Stimulated activated CD4-positive, alpha-beta T cell treated with anti-CD3 and anti-CD28 coated beads, Interleukin-2, amount 100 ng/mL, for 48 hours (primary cell): ENCODE data around the gene KRTAP5-1.

Source experiments
- DNase-seq, 2 donors: peaks; one replicate each; pipeline ENCODE4 v3.0.0-alpha.2; 2020

The KRTAP5-1 gene

DNA sequence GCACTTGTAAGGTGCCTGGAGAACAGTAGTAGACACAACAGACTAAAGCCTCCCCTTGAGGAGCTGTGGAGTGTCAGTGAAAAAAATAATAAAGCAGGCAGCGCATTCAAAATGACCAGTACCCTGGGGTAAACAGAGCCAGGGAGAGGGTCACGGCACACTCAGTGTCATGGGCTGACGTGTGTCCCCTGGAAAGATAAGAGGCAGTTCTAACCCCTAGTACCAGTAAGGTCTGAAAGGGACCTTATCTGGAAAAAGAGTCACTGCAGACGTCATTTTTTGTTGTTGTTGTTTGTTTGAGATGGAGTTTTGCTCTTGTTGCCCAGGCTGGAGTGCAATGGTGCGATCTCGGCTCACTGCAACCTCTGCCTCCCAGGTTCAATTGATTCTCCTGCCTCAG, 45.0 kb downstream of the KRTAP5-1 start:
- no peak for DNase-seq

DNA sequence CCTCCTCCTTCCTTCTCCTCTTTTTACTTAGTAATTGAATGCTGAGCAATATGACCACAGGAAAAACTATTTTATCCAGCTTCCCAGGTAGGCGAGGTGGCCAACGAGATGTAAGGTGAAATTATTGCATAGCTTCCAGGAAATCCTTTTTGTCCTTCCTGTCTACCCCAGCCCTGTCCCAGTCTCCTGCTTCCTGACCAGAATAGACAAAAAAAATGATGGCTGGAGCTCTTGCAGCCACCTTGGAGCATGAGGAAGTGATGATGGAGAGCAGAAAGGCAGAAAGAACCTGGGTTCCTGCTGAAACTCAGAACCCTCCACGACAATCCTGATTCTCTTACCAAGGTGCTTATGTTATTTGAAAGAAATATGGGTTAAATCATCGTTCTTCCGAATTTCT, 46.9 kb downstream of the KRTAP5-1 start:
- DNase-seq: no peak

DNA sequence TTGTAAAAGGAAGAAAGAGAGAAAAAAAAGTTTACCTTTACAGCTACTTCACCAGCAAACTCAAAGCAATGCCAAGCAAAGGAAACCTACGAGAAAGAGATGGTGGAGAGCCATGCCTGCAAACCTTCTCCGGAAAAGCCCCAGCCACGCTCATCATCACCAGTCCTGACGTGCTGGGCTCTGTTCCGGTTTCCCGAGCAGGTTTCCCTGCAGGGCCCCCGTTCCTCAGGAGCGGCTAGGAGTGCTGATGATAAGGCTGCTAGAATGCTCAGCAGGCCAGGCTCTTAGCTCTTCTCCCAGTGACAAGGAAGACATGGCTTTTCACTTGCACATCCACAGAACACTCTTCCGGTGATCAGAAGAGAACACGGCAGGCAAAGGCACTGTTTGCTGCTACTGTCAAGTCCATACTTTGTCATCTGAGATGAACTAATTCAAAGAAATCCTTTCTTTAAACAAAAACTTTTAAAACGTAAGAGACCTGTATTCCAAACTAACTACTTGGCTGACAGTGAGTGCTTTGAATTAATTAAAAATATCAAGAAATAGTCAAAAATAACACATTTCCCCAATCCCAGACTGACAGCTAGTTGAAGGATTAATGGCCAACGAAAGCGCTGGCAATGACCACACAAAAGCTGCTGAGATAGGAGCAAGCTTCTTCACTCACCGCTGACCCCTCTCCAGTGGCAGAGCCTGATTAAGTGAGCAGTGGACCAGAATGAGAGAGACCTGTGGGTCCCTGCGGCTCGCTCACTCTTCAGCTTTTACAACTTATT, 48.8 kb downstream of the KRTAP5-1 start:
- DNase-seq: no peak

DNA sequence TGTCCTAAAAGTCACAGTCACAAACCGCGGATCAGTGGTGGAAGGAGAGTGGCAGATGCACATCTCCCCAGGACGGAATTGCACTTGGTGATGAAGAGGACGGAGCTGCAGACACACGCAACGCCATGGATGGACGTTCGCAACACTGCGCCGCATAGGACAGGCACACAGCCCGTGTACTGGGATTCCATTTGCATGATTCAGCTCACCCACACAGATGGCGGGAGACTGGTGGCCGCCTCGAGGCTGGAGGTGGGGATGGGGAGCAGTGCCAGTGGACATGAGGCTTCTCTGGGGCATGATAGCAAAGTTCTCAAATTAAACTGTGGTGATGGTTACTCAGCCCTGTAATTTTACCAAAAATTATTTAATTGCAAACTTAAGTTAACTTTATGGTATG, 50.4 kb downstream of the KRTAP5-1 start:
- no peak for DNase-seq
